NCI-H2029 treated with DMSO at 0.1 percent for 48 hours (cell line): ENCODE results near the gene LENEP.
"Not testable (repeated sequence)": the region's sequence is repeated elsewhere in the genome, so short reads cannot be mapped to it uniquely, and the experiment has no call there.

ENCODE experiments used
- DNase-seq: peaks from one replicate; lab custom pipeline; 2025; lab: John Stamatoyannopoulos, UW

The LENEP gene

GRCh38 chr1:154975409-154976059 is 17.9 kb upstream of the LENEP start:
- no peak for DNase-seq

DNA sequence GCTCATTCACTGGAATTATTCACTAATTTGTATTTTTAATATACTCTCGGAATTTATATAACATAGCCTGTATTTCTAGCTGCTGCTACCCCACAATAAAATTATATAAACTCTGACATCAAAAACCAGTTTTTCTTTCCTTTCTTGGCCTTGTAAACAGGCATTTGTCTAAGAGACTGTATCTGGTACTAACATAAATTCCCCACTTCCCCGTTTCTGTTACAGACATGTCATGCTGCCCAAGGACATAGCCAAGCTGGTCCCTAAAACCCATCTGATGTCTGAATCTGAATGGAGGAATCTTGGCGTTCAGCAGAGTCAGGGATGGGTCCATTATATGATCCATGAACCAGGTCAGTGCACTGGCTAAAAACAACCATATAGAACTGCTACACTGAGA is 15.6 kb upstream of the LENEP start:
- DNase-seq = not testable (repeated sequence)

- DNase-seq = no peak
Observed at GRCh38 chr1:154978360-154978759, 15.0 kb upstream of the LENEP start.

- no peak for DNase-seq
Observed at GRCh38 chr1:154982341-154982740, 11.0 kb upstream of the LENEP start.

GRCh38 chr1:154982897-154983648 is 10.3 kb upstream of the LENEP start, which contains the start of gene FLAD1:
FLAD1 (plus strand) TSS chr1:154983344; CDS start chr1:154983695, 351 bp downstream.
- DNase-seq = peak; percentile 98

- no peak for DNase-seq
Observed at GRCh38 chr1:154983776-154984466, 9.5 kb upstream of the LENEP start.

- not testable (repeated sequence) for DNase-seq
Observed at GRCh38 chr1:154986736-154987135, 6.7 kb upstream of the LENEP start.

- no peak for DNase-seq
Observed at GRCh38 chr1:154987326-154987725, 6.1 kb upstream of the LENEP start.

DNA sequence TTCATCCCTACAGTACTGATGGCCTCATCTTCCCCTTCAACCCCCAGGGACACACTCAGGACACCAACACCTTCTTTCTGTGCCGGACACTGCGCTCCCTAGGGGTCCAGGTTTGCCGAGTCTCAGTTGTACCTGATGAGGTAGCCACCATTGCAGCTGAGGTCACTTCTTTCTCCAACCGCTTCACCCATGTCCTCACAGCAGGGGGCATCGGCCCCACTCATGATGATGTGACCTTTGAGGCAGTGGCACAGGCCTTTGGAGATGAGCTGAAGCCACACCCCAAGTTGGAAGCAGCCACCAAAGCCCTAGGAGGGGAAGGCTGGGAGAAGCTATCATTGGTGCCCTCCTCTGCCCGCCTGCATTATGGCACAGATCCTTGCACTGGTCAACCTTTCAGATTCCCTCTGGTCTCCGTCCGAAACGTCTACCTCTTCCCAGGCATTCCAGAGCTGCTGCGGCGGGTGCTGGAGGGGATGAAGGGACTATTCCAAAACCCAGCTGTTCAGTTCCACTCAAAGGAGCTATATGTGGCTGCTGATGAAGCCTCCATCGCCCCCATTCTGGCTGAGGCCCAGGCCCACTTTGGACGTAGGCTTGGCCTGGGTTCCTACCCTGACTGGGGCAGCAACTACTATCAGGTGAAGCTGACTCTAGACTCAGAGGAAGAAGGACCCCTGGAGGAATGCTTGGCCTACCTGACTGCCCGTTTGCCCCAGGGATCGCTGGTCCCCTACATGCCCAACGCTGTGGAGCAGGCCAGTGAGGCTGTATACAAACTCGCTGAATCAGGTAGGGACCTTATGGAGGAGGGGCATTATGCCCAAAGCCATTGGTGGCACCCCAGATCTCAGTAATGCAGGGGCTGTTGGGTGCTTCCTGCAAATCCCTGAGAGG is 5.1 kb upstream of the LENEP start:
- DNase-seq = no peak

DNA sequence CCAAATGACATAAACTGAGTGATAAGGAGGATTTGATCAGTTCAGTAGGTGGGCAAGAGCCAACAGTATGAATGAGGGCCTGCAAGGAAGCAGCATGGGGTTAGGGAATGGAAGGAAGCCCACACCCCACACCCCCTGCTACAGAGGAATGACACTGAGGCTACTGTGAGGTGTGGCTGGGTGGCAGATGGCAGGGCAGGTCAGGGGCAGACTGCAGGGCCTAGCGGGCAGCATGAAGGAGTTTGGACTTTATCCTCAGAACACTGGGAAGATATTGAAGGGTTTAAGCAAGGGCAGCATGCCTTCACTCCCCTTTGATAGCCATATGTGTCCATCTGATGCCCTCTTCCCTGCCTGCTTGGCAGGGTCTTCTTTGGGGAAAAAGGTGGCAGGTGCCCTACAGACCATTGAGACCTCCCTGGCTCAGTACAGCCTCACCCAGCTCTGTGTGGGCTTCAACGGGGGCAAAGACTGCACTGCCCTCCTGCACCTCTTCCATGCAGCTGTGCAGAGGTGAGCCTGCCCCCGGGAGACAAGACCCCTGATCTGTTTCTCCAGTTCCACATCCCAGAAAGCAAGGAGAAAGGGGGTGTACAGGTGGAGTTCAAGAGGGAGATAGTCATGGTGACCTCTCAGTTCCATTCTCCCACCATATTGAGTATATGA is 4.1 kb upstream of the LENEP start:
- no peak for DNase-seq

- no peak for DNase-seq
Observed at GRCh38 chr1:154990276-154990675, 3.1 kb upstream of the LENEP start.

DNA sequence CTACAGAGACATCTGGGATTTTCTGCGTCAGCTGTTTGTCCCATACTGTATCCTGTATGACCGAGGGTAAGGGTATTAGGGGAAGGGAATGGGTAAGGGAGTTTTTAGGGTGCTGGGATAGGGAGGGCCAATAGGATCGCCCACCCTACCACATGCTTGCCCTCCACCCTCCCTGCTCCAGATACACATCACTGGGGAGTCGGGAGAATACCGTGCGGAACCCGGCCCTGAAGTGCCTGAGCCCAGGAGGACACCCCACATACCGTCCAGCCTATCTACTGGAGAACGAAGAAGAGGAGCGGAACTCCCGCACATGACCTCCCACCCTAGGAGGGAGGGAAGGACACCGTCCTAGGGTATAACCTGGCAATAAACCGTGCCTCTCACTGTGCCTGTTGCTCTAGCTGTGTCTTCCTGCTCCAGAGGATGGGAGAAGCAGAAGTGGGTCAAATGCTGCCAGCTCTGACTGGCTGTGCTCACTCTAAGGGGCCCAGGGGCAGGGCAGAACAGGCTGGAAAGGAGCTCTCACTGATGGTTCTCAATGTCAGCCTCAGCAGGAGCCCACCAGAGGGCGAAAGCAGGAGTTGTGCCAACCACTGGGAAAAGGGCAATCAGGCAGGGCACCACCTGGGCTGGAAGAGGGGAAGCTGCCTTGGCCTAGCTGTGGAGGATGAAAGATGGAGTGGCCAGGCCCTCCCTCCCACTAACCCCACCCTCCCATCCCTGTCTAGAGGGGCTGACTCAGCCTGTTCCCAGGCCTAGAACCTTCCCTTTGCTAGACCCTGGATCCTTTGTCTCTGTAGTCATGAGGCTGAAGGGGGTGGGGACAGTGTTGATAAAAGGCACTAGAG is 440 bp upstream of the LENEP start:
- no peak for DNase-seq

- DNase-seq = no peak
Observed at GRCh38 chr1:154994269-154994587, 842 bp downstream of the LENEP start.

GRCh38 chr1:154994591-154994990 is 1.2 kb downstream of the LENEP start:
- DNase-seq = no peak

DNA sequence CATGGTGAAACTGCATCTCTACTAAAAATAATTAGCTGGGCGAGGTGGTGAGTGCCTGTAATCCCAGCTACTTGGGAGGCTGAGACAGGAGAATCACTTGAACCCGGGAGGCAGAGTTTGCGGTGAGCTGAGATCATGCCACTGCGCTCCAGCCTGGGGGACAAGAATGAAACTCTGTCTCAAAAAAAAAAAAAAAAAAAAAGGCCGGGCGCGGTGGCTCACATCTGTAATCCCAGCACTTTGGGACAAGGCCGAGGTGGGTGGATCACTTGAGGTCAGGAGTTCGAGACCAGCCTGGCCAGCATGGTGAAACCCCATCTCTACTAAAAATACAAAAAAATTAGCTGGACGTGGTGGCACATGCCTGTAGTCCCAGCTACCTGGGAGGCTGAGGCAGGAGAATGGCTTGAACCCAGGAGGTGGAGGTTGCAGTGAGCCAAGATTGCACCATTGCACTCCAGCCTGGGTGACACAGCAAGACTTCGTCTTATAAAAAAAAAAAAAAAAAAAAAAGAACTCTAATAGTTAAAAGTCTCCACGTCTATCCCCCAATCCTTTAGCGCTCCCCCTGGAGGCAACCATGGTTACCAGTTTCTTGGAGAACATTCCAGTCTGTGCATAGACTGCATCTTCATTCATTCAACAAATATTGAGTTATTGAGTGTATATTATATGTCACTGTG is 2.1 kb downstream of the LENEP start:
- DNase-seq = not testable (repeated sequence)

DNA sequence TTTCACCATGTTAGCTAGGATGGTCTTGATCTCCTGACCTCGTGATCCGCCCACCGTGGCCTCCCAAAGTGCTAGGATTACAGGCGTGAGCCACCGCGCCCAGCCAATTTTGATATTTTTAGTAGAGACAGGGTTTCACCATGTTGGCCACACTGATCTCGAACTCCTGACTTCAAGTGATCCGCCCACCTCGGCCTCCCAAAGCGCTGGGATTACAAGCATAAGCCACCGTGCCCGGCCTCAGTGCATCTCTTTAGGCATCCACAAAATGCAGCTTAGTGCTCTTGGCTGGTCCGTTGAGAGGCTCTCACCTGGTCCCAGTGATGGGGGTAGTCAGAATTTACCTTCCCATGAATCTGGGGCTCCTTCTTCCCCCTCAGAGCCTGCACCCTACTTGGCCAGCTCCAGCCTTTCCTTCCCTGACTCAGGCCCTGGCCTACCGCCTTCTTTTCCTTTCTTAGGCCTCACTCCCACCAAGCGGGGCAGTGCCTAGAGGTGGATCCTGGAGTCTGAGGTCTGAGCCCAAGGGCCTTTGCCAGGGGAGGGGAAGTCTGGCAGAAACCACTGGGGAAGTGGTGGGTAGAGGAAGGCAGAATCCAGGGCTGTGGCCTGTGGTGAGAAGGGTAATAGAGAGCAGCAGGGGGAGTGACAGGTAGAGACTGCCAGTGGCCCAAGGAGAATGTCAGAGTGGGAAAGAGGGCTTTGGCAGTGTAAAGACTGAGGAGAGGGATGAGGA is 3.7 kb downstream of the LENEP start:
- DNase-seq = no peak

DNA sequence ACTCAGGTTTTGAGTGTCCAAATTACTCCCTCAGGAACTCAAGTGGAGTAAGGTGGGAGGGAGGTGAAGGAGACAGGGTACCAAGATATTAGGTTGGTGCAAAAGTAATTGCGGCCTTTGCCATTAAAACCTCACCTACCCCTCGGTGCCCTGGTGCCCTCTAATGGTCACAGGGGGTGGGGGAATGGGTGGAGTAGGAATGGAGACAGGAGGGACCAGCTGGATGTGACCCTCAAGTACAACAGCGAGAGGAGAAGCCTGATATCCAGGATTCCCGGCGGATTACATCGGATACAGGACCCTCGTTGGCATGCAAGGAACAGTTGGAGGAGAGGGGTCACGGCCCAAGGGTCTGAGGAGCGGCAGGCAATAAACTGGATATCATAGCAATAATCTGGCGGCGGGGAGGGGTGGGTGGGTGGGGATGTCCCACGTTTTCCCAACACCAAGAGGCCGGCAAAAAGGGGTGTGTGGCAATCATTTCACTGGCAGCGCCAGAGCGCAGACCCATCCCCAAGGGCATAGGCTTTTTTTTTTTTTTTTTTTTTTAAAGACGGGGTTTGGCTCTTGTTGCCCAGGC is 4.9 kb downstream of the LENEP start:
- DNase-seq = no peak

DNA sequence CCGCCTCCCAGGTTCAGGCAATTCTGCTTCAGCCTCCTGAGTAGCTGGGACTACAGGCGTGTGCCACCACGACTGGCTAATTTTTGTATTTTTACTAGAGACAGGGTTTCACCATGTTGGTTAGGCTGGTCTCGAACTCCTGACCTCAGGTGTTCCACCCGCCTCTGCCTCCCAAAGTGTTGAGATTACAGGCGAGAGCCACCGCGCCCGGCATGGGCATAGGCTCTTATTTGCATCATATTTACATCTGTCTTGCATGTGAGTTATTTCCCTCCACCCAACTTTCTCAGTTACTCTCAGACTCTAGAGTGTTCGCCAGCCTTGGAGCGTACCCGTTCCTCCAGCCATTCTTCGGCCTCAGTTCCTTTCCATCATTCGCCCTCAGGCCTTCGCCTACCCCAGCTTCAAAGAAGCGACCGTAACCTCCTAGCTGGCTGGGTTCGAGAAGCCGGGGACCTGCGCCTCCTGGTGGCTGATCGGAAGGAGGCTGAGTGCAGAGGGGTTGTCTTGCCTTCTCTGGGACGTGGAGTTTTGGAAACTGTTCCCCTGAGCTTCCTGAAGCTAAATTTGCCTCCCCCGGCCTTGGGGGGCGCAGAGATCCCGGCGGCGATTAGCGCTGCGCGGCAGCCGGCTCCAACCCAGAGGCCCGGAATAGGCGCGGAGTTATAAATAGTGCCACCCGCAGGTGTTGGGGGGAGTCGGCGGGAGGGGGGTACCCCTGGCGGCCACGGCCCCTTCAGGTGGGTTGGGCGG is 5.6 kb downstream of the LENEP start:
- peak; percentile 41 for DNase-seq
